GM12892 (cell line): Measurements from ENCODE around the gene TMEM186.

ENCODE experiments used
- POLR2A ChIP-seq: IDR thresholded peaks from 2 replicates; pipeline ENCODE4 v1.6.1; 2011; ENCODE audit warnings: low read depth, low read length, control low read depth
- POLR2AphosphoS5 ChIP-seq: IDR thresholded peaks from 2 replicates; pipeline ENCODE4 v1.6.1; 2011; ENCODE audit warnings: low read depth, low read length, control low read depth

GRCh38 chr16:8763899-8764298 lies 33.5 kb downstream of the TMEM186 start:
- TF ChIP-seq POLR2AphosphoS5 (no peak), POLR2A (no peak)
